ENCODE results near the gene WNT11. TPM values are rescaled to one million over a fixed set of nuclear protein-coding genes. Genes with fewer than 3 reads are reported as not detected.

The WNT11 gene
- total RNA-seq, 1 donor from 2014 or later, result 6.9 TPM

DNA sequence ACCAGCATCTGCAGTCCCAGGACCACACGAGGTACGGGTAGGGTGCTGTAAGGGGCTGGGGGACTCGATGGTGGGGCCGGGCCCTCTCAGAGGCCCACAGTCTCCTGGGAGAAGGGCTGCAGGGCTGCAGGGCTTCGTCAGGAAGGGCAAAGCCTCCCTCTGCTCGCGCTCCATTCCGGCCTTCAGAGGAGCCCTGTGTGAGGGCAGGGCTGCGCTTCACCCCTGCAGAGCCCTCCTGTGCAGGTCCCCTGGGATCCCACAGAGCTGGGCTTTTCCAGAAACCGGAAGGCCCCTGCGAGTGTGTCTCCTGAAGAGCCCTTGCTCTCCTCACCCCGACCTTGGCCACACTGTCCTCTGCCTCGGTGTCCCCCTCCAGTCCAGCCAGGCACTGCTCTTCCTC, 27.2 kb downstream of the WNT11 start:
- H3K27me3 ChIP-seq, result no peaks in the 10 kb centered on the region
- TF ChIP-seq, protein P1, sequence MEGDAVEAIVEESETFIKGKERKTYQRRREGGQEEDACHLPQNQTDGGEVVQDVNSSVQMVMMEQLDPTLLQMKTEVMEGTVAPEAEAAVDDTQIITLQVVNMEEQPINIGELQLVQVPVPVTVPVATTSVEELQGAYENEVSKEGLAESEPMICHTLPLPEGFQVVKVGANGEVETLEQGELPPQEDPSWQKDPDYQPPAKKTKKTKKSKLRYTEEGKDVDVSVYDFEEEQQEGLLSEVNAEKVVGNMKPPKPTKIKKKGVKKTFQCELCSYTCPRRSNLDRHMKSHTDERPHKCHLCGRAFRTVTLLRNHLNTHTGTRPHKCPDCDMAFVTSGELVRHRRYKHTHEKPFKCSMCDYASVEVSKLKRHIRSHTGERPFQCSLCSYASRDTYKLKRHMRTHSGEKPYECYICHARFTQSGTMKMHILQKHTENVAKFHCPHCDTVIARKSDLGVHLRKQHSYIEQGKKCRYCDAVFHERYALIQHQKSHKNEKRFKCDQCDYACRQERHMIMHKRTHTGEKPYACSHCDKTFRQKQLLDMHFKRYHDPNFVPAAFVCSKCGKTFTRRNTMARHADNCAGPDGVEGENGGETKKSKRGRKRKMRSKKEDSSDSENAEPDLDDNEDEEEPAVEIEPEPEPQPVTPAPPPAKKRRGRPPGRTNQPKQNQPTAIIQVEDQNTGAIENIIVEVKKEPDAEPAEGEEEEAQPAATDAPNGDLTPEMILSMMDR (IDR thresholded peaks at IDR 0.05), result no peak
- no peak overlapping the region for H3K4me3 ChIP-seq
- H3K27ac ChIP-seq, result no peak overlapping the region
- no peak for DNase-seq (ENCODE audit: extremely low spot score in 2 of 2)
- no peaks in the 10 kb centered on the region for H3K4me1 ChIP-seq
- no peaks in the 10 kb centered on the region for H3K9me3 ChIP-seq
- H3K36me3 ChIP-seq, result no peaks in the 10 kb centered on the region
- intact Hi-C loops (cut with DNase I), result no loop called here

GRCh38 chr11:76177250-76177686, 29.0 kb downstream of the WNT11 start:
- no peaks in the 10 kb centered on the region for H3K9me3 ChIP-seq
- TF ChIP-seq POLR2A (IDR thresholded peaks at IDR 0.05) (no peak), POLR2AphosphoS5 (IDR thresholded peaks at IDR 0.05; ENCODE audit: insufficient read depth in 1 of 2, low read depth in 1 of 2) (no peak)
- TF ChIP-seq, protein P1 (IDR thresholded peaks at IDR 0.05), result no peak
- H3K4me3 ChIP-seq, result no peak overlapping the region
- intact Hi-C loops (cut with DNase I), result no loop called here
- H3K4me1 ChIP-seq, result no peaks in the 10 kb centered on the region
- no peaks in the 10 kb centered on the region for H3K36me3 ChIP-seq
- H3K27me3 ChIP-seq, result no peaks in the 10 kb centered on the region
- H3K27ac ChIP-seq, result no peak overlapping the region
- no peak for DNase-seq (ENCODE audit: extremely low spot score in 2 of 2)

DNA sequence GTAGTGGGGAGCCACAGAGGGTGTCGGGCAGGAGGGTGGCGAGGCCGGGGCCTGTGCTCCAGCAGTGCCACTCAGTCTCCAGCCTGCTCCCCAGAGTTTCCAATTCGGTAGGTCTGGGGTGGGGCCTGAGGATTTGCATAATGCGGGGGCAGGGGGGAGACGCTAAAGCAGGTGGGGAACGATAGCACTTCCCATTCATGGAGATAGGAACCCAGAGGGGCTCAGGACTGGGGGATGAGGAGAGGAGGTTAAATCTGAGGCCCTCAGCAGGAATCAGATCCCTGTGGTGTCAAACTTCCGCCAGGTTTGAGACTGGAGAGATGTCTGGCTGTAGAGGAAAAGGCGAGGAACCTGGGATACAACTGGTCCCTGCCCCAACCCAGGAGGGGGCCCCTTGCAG, 29.8 kb downstream of the WNT11 start:
- H3K4me1 ChIP-seq, result no peaks in the 10 kb centered on the region
- H3K4me3 ChIP-seq, result no peak overlapping the region
- H3K27me3 ChIP-seq, result no peaks in the 10 kb centered on the region
- H3K9me3 ChIP-seq, result no peaks in the 10 kb centered on the region
- no peak for DNase-seq (ENCODE audit: extremely low spot score in 2 of 2)
- no peak overlapping the region for H3K27ac ChIP-seq
- intact Hi-C loops (cut with DNase I), result no loop called here
- no peak for TF ChIP-seq POLR2AphosphoS5 (IDR thresholded peaks at IDR 0.05; ENCODE audit: insufficient read depth in 1 of 2, low read depth in 1 of 2)
- TF ChIP-seq, protein P1 (IDR thresholded peaks at IDR 0.05), result no peak
- TF ChIP-seq POLR2A (IDR thresholded peaks at IDR 0.05), result no peak
- H3K36me3 ChIP-seq, result no peaks in the 10 kb centered on the region

GRCh38 chr11:76175783-76176182, 30.5 kb downstream of the WNT11 start:
- Histone ChIP-seq H3K27me3 (no peaks in the 10 kb centered on the region), H3K9me3 (no peaks in the 10 kb centered on the region), H3K27ac (no peak overlapping the region), H3K4me1 (no peaks in the 10 kb centered on the region), H3K36me3 (no peaks in the 10 kb centered on the region), H3K4me3 (no peak overlapping the region)
- intact Hi-C loops (cut with DNase I), result no loop called here
- TF ChIP-seq POLR2A (IDR thresholded peaks at IDR 0.05), result no peak
- no peak for TF ChIP-seq POLR2AphosphoS5 (IDR thresholded peaks at IDR 0.05; ENCODE audit: insufficient read depth in 1 of 2, low read depth in 1 of 2)
- TF ChIP-seq, protein P1 (IDR thresholded peaks at IDR 0.05), result no peak
- no peak for DNase-seq (ENCODE audit: extremely low spot score in 2 of 2)

DNA sequence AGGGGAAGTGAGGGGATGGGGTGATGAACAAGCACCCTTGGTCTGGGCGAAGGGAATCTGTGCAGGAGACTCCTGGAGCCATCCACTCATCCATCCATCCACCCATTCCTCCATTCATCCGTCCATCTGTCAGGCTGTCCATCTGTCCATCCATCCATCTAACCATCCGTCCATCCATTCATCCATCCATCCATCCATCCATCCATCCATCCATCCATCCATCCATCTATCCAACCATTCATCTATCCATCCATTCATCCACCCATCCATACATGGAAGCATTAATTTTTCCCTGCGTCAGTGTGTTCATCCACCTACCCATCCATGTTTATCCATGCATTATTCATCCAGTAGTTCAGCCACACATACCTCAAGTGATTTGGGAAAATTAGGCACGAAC, 32.0 kb downstream of the WNT11 start:
- TF ChIP-seq POLR2AphosphoS5 (IDR thresholded peaks at IDR 0.05; ENCODE audit: insufficient read depth in 1 of 2, low read depth in 1 of 2) (no peak), POLR2A (IDR thresholded peaks at IDR 0.05) (no peak)
- TF ChIP-seq, protein P1 (IDR thresholded peaks at IDR 0.05), result no peak

More for the DNA sequence above, 32.0 kb downstream of the WNT11 start:
- Histone ChIP-seq H3K9me3 (no peaks in the 10 kb centered on the region), H3K27me3 (no peaks in the 10 kb centered on the region), H3K4me1 (no peaks in the 10 kb centered on the region), H3K36me3 (no peaks in the 10 kb centered on the region), H3K27ac (no peak overlapping the region), H3K4me3 (no peak overlapping the region)
- no peak for DNase-seq (ENCODE audit: extremely low spot score in 2 of 2)
- intact Hi-C loops (cut with DNase I), result no loop called here
